ENCODE measurements around the gene MBD3. TPM values are rescaled to one million over a fixed set of nuclear protein-coding genes. Genes with fewer than 3 reads are reported as not detected.
A peak's percentile ranks its signal among the peaks of the same experiment; 100 is the strongest.

The MBD3 gene
- total and polyA plus RNA-seq, 8 donors: 39.8 to 154 (median 57.4) TPM

- Histone ChIP-seq H3K27ac (no peak overlapping the region), H3K36me3 (peaks cover 26 to 46% (median 36%) of the 10 kb centered on the region in 4 donors), H3K27me3 (no peaks in the 10 kb centered on the region), H3K4me3 (no peak overlapping the region), H3K9me3 (no peaks in the 10 kb centered on the region), H3K4me1 (peaks cover 30 to 59% (median 43%) of the 10 kb centered on the region in 4 donors)
- intact Hi-C loops (cut with DNase I; ENCODE audit: low total_unique reads): no loop called here
- DNase-seq: no peak
- no peak for TF ChIP-seq CTCF (IDR thresholded peaks at IDR 0.05)
- TF ChIP-seq POLR2A (IDR thresholded peaks at IDR 0.05): no peak
- no peak for TF ChIP-seq POLR2AphosphoS5 (IDR thresholded peaks at IDR 0.05)
- TF ChIP-seq EP300 (IDR thresholded peaks at IDR 0.05): no peak
- 92 to 96% (median 94%) methylated on average over 21 of the region's 21 CpGs for WGBS, 5 donors
These were observed 9.5 kb upstream of the MBD3 start for GRCh38 chr19:1602091-1602707.

GRCh38 chr19:1601613-1602064 lies 9.0 kb upstream of the MBD3 start:
- Histone ChIP-seq H3K27ac (no peak overlapping the region), H3K4me3 (no peak overlapping the region), H3K27me3 (no peaks in the 10 kb centered on the region), H3K4me1 (peaks cover 30 to 58% (median 42%) of the 10 kb centered on the region in 4 donors), H3K36me3 (peaks cover 32 to 52% (median 41%) of the 10 kb centered on the region in 4 donors), H3K9me3 (no peaks in the 10 kb centered on the region)
- no peak for TF ChIP-seq EP300 (IDR thresholded peaks at IDR 0.05)
- TF ChIP-seq POLR2AphosphoS5 (IDR thresholded peaks at IDR 0.05): no peak
- TF ChIP-seq CTCF (IDR thresholded peaks at IDR 0.05): no peak
- TF ChIP-seq POLR2A (IDR thresholded peaks at IDR 0.05): no peak
- no peak for DNase-seq
- 88 to 95% (median 92%) methylated on average over 14 of the region's 14 CpGs for WGBS, 5 donors
- intact Hi-C loops (cut with DNase I; ENCODE audit: low total_unique reads): no loop called here

GRCh38 chr19:1599460-1599846 lies 6.8 kb upstream of the MBD3 start:
- TF ChIP-seq EP300 (IDR thresholded peaks at IDR 0.05) (no peak), POLR2AphosphoS5 (IDR thresholded peaks at IDR 0.05) (no peak)
- H3K4me1 ChIP-seq: peaks cover 19 to 48% (median 30%) of the 10 kb centered on the region in 4 donors
- no peaks in the 10 kb centered on the region for H3K9me3 ChIP-seq
- H3K36me3 ChIP-seq: peaks cover 37 to 73% (median 58%) of the 10 kb centered on the region in 4 donors
- no peak overlapping the region for H3K4me3 ChIP-seq
- intact Hi-C loops (cut with DNase I; ENCODE audit: low total_unique reads): no loop called here
- DNase-seq: no peak
- H3K27ac ChIP-seq: no peak overlapping the region
- no peaks in the 10 kb centered on the region for H3K27me3 ChIP-seq
- 93 to 94% (median 93%) methylated on average over 14 to 15 of the region's 15 CpGs; no CpG with 5 or more reads in 1 of the 5 donors for WGBS, 5 donors

DNA sequence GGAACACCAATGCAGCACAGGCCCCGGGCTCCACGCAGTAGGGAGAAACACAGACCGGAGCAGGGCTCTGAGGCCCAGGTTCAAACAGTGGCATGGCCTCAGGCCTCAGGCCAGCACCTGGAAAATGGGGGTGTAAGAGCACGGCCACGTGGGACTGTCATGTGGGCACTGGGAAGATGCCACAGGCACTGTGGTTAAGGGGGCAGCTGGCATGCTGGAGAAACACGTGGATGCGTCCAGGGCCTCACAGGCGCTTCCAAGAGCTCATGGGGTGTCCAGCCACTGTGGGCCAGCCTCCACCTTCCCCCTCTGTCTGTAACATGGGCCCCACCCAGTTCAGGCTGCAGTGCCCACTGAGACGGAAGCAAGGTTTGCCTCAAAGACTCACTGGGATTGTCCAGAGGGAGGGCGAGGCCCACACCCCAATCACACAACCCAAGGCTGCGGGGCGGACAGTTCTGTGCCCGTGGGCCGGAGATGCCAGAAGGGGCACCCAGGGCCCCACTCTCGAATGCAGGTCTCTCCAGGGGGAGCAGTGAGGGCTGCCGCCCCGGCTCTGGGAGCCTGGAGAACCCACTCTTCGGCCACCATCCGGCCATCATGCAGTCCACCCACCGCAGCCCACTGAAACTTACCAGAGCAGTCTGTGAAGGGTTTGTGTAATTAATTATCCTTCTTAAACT lies 6.3 kb upstream of the MBD3 start:
- WGBS, 5 donors: 84 to 93% (median 89%) methylated on average over 15 to 20 of the region's 20 CpGs
- TF ChIP-seq POLR2A (IDR thresholded peaks at IDR 0.05): no peak
- TF ChIP-seq POLR2AphosphoS5 (IDR thresholded peaks at IDR 0.05): no peak
- no peak for TF ChIP-seq EP300 (IDR thresholded peaks at IDR 0.05)
- no peak for TF ChIP-seq CTCF (IDR thresholded peaks at IDR 0.05)
- no peaks in the 10 kb centered on the region for H3K27me3 ChIP-seq
- no peak overlapping the region for H3K4me3 ChIP-seq
- no peaks in the 10 kb centered on the region for H3K9me3 ChIP-seq
- no peak for DNase-seq
- no peak overlapping the region for H3K27ac ChIP-seq
- H3K36me3 ChIP-seq: peaks cover 37 to 73% (median 58%) of the 10 kb centered on the region in 4 donors
- peaks cover 14 to 44% (median 24%) of the 10 kb centered on the region in 4 donors for H3K4me1 ChIP-seq
- intact Hi-C loops (cut with DNase I; ENCODE audit: low total_unique reads): no loop called here

GRCh38 chr19:1593501-1593772 lies 772 bp upstream of the MBD3 start:
- no peaks in the 10 kb centered on the region for H3K9me3 ChIP-seq
- no peak for DNase-seq
- TF ChIP-seq CTCF (IDR thresholded peaks at IDR 0.05) (no peak), POLR2AphosphoS5 (IDR thresholded peaks at IDR 0.05) (no peak), POLR2A (IDR thresholded peaks at IDR 0.05) (no peak), EP300 (IDR thresholded peaks at IDR 0.05) (no peak)
- WGBS, 5 donors: 49 to 66% (median 51%) methylated on average over 5 to 10 of the region's 10 CpGs
- peaks cover 23 to 39% (median 35%) of the 10 kb centered on the region in 4 donors for H3K36me3 ChIP-seq
- intact Hi-C loops (cut with DNase I; ENCODE audit: low total_unique reads): no loop called here
- H3K4me3 ChIP-seq: peak overlapping the region; percentile 65 to 96 (median 78)
- no peaks in the 10 kb centered on the region for H3K27me3 ChIP-seq
- peak overlapping the region in 4 of 5 donors; percentile 77 to 99 (median 88) for H3K27ac ChIP-seq
- H3K4me1 ChIP-seq: peaks cover 22 to 39% (median 35%) of the 10 kb centered on the region in 4 donors
